Kidney capillary endothelial cell (primary cell): ENCODE data around the gene AMPH.
"Not testable (repeated sequence)": the region's sequence is repeated elsewhere in the genome, so short reads cannot be mapped to it uniquely, and the experiment has no call there.

Source experiments
- DNase-seq: peaks from one replicate; pipeline ENCODE4 v3.0.0-alpha.2; 2018; ENCODE audit warnings: low spot score

The AMPH gene

GRCh38 chr7:38394660-38395059 is 236.5 kb downstream of the AMPH start:
- DNase-seq = no peak

DNA sequence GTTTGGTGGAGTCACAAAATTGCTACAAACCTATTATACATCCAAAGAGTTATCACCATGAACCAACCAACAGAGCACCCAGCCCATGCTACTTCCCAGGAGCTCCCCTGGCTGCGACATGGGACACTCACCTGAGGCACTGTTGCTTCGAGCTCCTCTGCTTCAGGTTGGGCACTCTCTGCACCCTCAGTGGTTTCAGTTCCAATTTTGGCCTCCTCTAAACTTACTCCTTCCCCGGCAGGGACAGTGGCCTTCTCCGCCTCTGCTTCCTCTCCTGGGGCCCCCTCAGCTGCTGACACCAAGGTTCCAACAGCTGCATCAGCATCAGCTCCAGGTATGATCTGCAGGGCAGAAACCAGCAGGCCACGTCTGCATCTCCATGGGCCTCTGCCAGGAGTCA is 237.3 kb downstream of the AMPH start:
- DNase-seq = no peak

GRCh38 chr7:38391751-38392150 is 239.4 kb downstream of the AMPH start:
- no peak for DNase-seq

DNA sequence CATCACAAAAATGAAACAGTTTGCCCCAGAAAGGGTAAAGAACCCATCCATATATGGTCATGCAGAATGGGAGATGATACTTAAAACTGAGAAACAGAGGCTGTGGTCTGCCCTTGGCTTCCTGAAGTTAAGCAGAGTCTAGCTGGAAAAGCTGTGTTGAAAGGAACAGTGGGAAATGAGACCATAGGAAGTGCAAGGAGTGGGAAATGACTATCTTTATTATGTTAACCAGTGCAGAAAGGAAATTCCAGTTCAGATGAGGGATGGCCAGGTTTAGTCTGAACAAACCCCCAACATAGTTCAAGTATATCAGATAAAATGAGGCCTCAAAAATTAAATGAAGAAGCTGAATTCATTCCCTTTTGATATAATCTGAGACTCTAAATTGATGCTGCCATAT is 245.5 kb downstream of the AMPH start:
- peak; percentile 36 for DNase-seq

DNA sequence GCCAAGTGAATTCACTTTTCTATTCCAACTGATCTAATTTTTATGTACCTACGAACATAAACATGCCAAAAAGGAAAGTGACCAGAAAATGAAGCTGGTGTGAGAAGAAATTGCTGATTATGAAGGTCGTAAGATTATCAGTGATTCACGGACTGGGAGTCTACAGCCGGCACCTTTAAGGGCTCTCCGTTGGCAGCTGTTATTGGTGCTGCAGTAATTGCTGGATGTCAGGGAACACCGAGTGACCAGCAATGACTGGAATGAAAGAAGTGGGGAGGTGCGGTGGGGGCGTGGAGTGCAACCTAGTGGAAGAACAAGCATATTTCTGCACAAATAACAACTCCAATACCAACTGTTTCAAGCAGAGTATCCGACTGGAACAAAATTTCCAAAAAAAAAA is 247.9 kb downstream of the AMPH start:
- no peak for DNase-seq

- no peak for DNase-seq
Observed at GRCh38 chr7:38382684-38383083, 248.5 kb downstream of the AMPH start.

- DNase-seq = no peak
Observed at GRCh38 chr7:38375453-38375852, 255.7 kb downstream of the AMPH start.

DNA sequence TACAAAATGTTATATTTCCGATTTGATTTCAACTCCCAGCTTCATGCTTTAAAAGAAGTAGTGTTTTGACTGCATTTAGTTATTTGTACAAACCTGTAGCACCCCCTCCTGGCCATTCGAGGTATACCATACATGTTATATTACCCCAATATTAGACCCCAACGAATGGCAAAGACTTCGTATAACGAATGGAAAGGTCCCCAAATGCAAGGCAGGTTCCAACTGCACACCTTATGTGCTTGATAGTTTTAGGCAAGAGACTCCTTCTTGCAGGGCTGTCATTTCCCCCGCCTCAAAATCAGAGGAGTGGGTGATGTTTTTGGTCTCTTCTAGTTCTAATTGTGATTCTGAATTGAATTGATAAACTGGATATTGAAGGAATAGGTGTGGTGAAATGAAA is 256.7 kb downstream of the AMPH start:
- DNase-seq = peak; percentile 46

- DNase-seq = no peak
Observed at GRCh38 chr7:38373155-38373554, 258.0 kb downstream of the AMPH start.

GRCh38 chr7:38372290-38372689 is 258.9 kb downstream of the AMPH start:
- DNase-seq = no peak

- DNase-seq = peak; percentile 87
Observed at GRCh38 chr7:38369816-38370493, 261.2 kb downstream of the AMPH start.

- DNase-seq = peak; percentile 70
Observed at GRCh38 chr7:38368191-38368605, 263.0 kb downstream of the AMPH start.

DNA sequence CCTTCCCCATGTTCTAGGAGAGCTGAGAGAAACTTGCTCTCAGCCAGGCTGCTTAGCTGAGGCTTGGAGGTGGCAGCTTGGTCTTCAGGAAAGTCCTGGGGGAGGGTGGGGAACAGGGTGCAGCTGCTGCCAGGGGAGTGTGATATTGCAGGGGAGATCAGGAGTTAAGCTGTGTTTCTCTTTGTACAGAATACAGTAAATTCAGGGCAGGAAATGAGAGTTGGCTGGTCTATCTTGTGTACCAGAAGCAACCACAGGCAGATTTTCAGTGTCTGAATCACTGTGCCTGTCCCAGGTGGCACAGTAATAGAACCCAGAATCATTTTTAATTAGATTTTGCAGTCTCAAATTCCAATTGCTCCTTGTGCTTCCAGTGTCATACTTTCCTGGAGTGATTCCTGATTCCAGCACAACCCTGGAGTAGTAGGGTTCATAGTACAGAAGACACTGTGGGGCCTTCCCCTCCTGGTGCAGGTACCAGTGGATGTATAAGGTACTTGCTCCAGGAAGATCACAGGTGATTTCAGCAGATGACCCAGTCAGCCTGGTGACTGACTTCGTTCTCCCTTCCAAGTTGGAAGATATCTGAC is 263.8 kb downstream of the AMPH start:
- DNase-seq = no peak

- DNase-seq = not testable (repeated sequence)
Observed at GRCh38 chr7:38363379-38363778, 267.8 kb downstream of the AMPH start.

DNA sequence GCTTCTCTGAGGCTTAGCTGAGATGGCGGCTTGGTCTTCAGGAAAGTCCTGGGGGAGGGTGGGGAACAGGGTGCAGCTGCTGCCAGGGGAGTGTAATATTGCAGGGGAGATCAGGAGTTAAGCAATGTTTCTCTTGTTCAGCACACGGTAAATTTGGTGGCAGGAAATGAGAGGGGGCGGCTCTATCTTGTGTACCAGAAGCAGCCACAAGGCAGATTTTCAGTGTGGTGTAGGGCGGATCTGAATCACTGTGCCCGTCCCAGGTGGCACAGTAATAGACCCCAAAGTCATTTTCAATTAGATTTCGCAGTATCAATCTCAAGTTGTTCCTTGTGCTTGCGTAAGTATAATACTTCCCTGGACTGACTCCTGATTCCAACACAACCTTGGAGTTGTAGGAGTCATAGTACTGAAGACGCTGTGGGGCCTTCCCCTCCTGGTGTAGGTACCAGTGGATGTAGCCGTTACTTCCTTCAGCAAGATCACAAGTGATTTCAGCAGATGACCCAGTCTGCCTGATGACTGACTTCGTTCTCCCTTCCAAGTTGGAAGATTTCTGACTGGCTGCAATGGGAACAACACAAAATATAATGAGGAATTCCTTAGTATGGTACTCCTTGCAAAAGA is 268.4 kb downstream of the AMPH start:
- not testable (repeated sequence) for DNase-seq

DNA sequence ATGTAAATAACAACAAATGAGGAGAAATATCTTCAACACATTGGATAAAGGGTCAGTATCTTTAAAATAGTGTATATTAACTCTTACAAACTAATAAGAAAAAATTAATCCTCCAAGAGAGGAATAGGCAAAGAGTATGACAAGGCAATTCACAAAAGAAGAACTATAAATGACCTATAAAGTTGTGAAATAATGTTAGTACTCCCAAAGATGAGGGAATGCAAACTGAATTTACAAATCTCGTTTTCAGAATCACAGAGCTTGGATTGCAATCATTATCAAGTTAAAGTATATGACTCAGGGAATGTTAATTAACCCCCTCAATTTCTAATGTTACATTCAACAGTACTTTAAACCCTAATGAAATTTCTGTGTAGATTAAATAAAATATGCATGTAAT is 270.4 kb downstream of the AMPH start:
- DNase-seq = no peak

- not testable (repeated sequence) for DNase-seq
Observed at GRCh38 chr7:38359071-38359601, 272.0 kb downstream of the AMPH start.

- peak; percentile 76 for DNase-seq
Observed at GRCh38 chr7:38358273-38358831, 272.8 kb downstream of the AMPH start.

DNA sequence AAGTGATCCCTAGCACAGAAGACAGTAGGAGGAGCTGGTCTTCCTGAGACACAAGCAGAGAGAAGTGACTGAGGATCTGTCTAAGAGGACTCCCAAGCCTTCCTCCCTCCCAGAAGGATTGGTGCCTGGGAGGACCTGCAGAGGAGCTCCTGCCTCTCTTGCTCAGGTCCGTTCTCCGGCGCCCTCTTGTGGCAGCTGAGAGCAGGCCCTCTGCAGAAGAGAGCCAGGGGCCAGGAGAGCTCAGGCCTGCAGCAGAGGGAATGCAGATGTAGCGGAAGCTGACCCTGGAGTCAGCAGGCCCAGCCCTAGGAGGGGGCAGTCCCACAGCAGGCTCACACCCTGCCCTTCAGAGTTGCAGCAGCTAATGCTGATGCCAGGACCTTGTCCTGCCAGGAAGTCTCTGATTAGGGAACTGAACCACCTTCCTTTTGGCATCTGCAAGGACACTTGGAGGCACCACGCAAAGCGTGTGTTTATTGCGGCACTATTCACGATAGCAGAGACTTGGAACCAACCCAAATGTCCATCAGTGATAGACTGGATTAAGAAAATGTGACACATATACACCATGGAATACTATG is 276.8 kb downstream of the AMPH start:
- not testable (repeated sequence) for DNase-seq

- DNase-seq = not testable (repeated sequence)
Observed at GRCh38 chr7:38353431-38353881, 277.7 kb downstream of the AMPH start.

DNA sequence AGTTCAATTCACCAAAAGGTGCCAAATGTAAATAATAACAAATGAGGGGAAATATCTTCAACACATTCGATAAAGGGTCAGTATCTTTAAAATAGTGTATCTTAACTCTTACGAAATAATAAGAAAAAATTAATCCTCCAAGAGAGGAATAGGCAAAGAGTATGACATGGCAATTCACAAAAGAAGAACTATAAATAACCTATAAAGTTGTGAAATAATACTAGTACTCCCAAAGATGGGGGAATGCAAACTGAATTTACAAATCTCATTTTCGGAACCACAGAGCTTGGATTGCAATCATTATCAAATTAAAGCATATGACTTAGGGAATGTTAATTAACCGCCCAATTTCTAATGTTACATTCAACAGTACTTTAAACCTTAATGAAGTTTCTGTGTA is 279.6 kb downstream of the AMPH start:
- no peak for DNase-seq

GRCh38 chr7:38350777-38351176 is 280.4 kb downstream of the AMPH start:
- not testable (repeated sequence) for DNase-seq
